ENCODE data around the gene FGF12.

The FGF12 gene

GRCh38 chr3:192177383-192177782 lies 550.0 kb downstream of the FGF12 start:
- TF ChIP-seq CTCF (conservative IDR thresholded peaks at IDR 0.05; ENCODE audit: low read length), result no peak
- H3K4me3 ChIP-seq (ENCODE audit: low read length), result no peak overlapping the region
- DNase-seq (ENCODE audit: low read depth), result no peak

- no peak for DNase-seq (ENCODE audit: low read depth)
- no peak for TF ChIP-seq CTCF (conservative IDR thresholded peaks at IDR 0.05; ENCODE audit: low read length)
- no peak overlapping the region for H3K4me3 ChIP-seq (ENCODE audit: low read length)
Observed at GRCh38 chr3:192174283-192174682, 553.1 kb downstream of the FGF12 start.

- H3K4me3 ChIP-seq (ENCODE audit: low read length), result no peak overlapping the region
- TF ChIP-seq CTCF (conservative IDR thresholded peaks at IDR 0.05; ENCODE audit: low read length), result no peak
- no peak for DNase-seq (ENCODE audit: low read depth)
Observed at GRCh38 chr3:192171213-192171612, 556.1 kb downstream of the FGF12 start.

GRCh38 chr3:192170659-192171058 lies 556.7 kb downstream of the FGF12 start:
- no peak for TF ChIP-seq CTCF (conservative IDR thresholded peaks at IDR 0.05; ENCODE audit: low read length)
- H3K4me3 ChIP-seq (ENCODE audit: low read length), result no peak overlapping the region
- no peak for DNase-seq (ENCODE audit: low read depth)

- H3K4me3 ChIP-seq (ENCODE audit: low read length), result no peak overlapping the region
- no peak for DNase-seq (ENCODE audit: low read depth)
- no peak for TF ChIP-seq CTCF (conservative IDR thresholded peaks at IDR 0.05; ENCODE audit: low read length)
Observed at GRCh38 chr3:192170031-192170430, 557.3 kb downstream of the FGF12 start.

GRCh38 chr3:192169332-192169915 lies 557.9 kb downstream of the FGF12 start:
- no peak overlapping the region for H3K4me3 ChIP-seq (ENCODE audit: low read length)
- no peak for TF ChIP-seq CTCF (conservative IDR thresholded peaks at IDR 0.05; ENCODE audit: low read length)
- DNase-seq (ENCODE audit: low read depth), result no peak

- no peak overlapping the region for H3K4me3 ChIP-seq (ENCODE audit: low read length)
- no peak for DNase-seq (ENCODE audit: low read depth)
- TF ChIP-seq CTCF (conservative IDR thresholded peaks at IDR 0.05; ENCODE audit: low read length), result no peak
Observed at GRCh38 chr3:192168202-192168601, 559.1 kb downstream of the FGF12 start.
